Neural cell (in vitro differentiated cells): Measurements from ENCODE around the gene SLC26A9.

Experiments
- POLR2AphosphoS5 ChIP-seq: IDR thresholded peaks from 2 replicates; pipeline ENCODE4 v1.6.1; 2012
- SMC3 ChIP-seq: fragments of 450-650 bp; conservative IDR thresholded peaks from 2 replicates; pipeline ENCODE4 v1.6.1; 2014; ENCODE audit warnings: antibody characterized with exemption, mild to moderate bottlenecking, moderate library complexity; ENCODE audit not compliant: poor library complexity
- TAF1 ChIP-seq: IDR thresholded peaks from 2 replicates; pipeline ENCODE4 v1.6.1; 2012; ENCODE audit warnings: low read depth
- TF ChIP-seq, protein P1 (sequence below): IDR thresholded peaks from 2 replicates; pipeline ENCODE4 v1.6.1; 2012; ENCODE audit warnings: borderline replicate concordance

DNA sequence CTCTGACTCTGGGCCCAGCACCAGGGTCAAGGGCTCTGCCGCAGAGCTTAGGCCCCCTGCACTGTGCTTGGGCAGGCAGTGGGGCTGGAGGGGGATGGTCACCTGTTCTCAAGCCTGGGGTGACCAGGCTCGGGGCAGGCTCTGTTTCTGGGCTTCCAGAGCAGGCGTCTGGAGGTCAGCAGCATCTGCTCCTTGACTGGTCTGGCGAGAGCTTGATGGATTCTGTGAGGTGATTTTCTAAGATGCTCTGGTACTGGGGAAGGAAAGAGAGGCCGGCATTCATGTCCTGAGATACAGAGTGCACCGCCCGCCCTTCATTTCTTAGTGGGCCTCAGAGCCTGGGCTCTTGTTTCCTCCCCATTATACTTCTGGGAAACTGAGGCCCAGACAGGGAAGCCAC lies 35.4 kb upstream of the SLC26A9 start:
- no peak for TF ChIP-seq TAF1
- TF ChIP-seq POLR2AphosphoS5 = no peak
- TF ChIP-seq, protein P1, sequence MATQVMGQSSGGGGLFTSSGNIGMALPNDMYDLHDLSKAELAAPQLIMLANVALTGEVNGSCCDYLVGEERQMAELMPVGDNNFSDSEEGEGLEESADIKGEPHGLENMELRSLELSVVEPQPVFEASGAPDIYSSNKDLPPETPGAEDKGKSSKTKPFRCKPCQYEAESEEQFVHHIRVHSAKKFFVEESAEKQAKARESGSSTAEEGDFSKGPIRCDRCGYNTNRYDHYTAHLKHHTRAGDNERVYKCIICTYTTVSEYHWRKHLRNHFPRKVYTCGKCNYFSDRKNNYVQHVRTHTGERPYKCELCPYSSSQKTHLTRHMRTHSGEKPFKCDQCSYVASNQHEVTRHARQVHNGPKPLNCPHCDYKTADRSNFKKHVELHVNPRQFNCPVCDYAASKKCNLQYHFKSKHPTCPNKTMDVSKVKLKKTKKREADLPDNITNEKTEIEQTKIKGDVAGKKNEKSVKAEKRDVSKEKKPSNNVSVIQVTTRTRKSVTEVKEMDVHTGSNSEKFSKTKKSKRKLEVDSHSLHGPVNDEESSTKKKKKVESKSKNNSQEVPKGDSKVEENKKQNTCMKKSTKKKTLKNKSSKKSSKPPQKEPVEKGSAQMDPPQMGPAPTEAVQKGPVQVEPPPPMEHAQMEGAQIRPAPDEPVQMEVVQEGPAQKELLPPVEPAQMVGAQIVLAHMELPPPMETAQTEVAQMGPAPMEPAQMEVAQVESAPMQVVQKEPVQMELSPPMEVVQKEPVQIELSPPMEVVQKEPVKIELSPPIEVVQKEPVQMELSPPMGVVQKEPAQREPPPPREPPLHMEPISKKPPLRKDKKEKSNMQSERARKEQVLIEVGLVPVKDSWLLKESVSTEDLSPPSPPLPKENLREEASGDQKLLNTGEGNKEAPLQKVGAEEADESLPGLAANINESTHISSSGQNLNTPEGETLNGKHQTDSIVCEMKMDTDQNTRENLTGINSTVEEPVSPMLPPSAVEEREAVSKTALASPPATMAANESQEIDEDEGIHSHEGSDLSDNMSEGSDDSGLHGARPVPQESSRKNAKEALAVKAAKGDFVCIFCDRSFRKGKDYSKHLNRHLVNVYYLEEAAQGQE = no peak
- no peak for TF ChIP-seq SMC3
